K562 (cell line): ENCODE data around the gene HS3ST3A1. TPM values are rescaled to one million over a fixed set of nuclear protein-coding genes. Genes with fewer than 3 reads are reported as not detected.

Experiments used
- DMBX1 ChIP-seq: fragments of 250-450 bp; sonication (Bioruptor Pico); IDR thresholded peaks from 2 replicates; pipeline ENCODE4 v1.8.0; 2022; ENCODE audit warnings: inconsistent platforms, mild to moderate bottlenecking, moderate library complexity, borderline replicate concordance
- EP300 ChIP-seq: IDR thresholded peaks from 2 replicates; pipeline ENCODE4 v1.6.1; 2012; ENCODE audit warnings: low read length, improper control_type of control experiment
- KDM2B ChIP-seq: fragments of 250-450 bp; sonication (Bioruptor Pico); IDR thresholded peaks from 2 replicates; pipeline ENCODE4 v1.8.0; 2021; ENCODE audit warnings: mild to moderate bottlenecking, moderate library complexity
- MAZ ChIP-seq, 2 experiments: fragments of 450-650 bp in 1 of 2; sonication (generic) in 1 of 2; formaldehyde crosslinking; IDR thresholded peaks in 1 of 2; conservative IDR thresholded peaks in 1 of 2; 2 replicates each; pipeline versions ENCODE4 v1.4.0 to v1.5.0; 2020; ENCODE audit warnings: mild to moderate bottlenecking in 1 of 2, missing genetic modification reagents in 1 of 2
- ZNF143 ChIP-seq: sonication (generic); formaldehyde crosslinking; IDR thresholded peaks from 2 replicates; pipeline ENCODE4 v1.9.0; 2022; ENCODE audit warnings: mild to moderate bottlenecking, missing genetic modification reagents
- ZNF3 ChIP-seq: fragments of 250-450 bp; sonication (Bioruptor Pico); IDR thresholded peaks from 2 replicates; pipeline ENCODE4 v1.5.0; 2021; ENCODE audit warnings: mild to moderate bottlenecking, moderate library complexity
- ZSCAN32 ChIP-seq: fragments of 450-650 bp; formaldehyde crosslinking; IDR thresholded peaks from 2 replicates; pipeline ENCODE4 v1.4.0; 2020; ENCODE audit warnings: mild to moderate bottlenecking, moderate library complexity
- polyA plus RNA-seq, 8 experiments: library from polyadenylated mRNA; depleted of rRNA in 4 of 8; stranded (reverse) in 5 of 8; unstranded in 3 of 8; fragments of >200 nt; fragmentation: Nextera tagmentation in 2 of 8; fragmentation: Illumina TruSeq in 1 of 8; extraction: Ambion mirVana in 2 of 8; extraction: Trizol in 1 of 8; gene quantifications; 2 replicates each; pipeline versions ENCODE4 v1.2.1 to v1.2.3, GENCODE V29; 2011 to 2014; ENCODE audit warnings: inconsistent platforms in 1 of 8, missing spikeins in 1 of 8
- total RNA-seq, 7 experiments: library from RNA; depleted of rRNA in 6 of 7; stranded (reverse); fragments of >200 nt in 6 of 7; fragmentation: Illumina TruSeq in 2 of 7; extraction: Trizol in 2 of 7; gene quantifications; 2 replicates each; pipeline versions ENCODE4 v1.2.1 to v1.2.3, GENCODE V29; 2011 to 2021; ENCODE audit warnings: low replicate concordance in 1 of 7
- TF ChIP-seq, protein P1 (sequence below), 2 experiments: fragments of 450-650 bp in 1 of 2; sonication (generic) in 1 of 2; formaldehyde crosslinking in 1 of 2; IDR thresholded peaks; 2 replicates each; pipeline versions ENCODE4 v1.7.1 to v1.9.0; 2016 to 2022; ENCODE audit warnings: inconsistent platforms in 1 of 2, mild to moderate bottlenecking in 1 of 2, missing genetic modification reagents in 1 of 2
- TF ChIP-seq, protein P2 (sequence below), 2 experiments: fragments of 450-650 bp in 1 of 2; IDR thresholded peaks; 2 replicates each; pipeline ENCODE4 v1.6.1; 2011 to 2017; ENCODE audit warnings: low read depth in 2 of 2, antibody characterized with exemption in 1 of 2, borderline replicate concordance in 1 of 2, low read length in 1 of 2, mild to moderate bottlenecking in 1 of 2, mixed read lengths in 1 of 2; ENCODE audit not compliant: control insufficient read depth in 1 of 2
- TF ChIP-seq, protein P3 (sequence below): fragments of 450-650 bp; IDR thresholded peaks from 2 replicates; pipeline ENCODE4 v1.6.1; 2017; ENCODE audit warnings: mild to moderate bottlenecking, moderate library complexity
- TF ChIP-seq, protein P4 (sequence below): fragments of 450-650 bp; formaldehyde crosslinking; conservative IDR thresholded peaks from 2 replicates; pipeline ENCODE4 v1.4.0; 2022; ENCODE audit warnings: mild to moderate bottlenecking, missing genetic modification characterization

HS3ST3A1 gene
- total and polyA plus RNA-seq, 9 of the 15 experiments (the other 6 are each of a cell fraction or from before 2014, with no cell fraction given) = 0.25 to 14.8 (median 2.3) TPM

DNA sequence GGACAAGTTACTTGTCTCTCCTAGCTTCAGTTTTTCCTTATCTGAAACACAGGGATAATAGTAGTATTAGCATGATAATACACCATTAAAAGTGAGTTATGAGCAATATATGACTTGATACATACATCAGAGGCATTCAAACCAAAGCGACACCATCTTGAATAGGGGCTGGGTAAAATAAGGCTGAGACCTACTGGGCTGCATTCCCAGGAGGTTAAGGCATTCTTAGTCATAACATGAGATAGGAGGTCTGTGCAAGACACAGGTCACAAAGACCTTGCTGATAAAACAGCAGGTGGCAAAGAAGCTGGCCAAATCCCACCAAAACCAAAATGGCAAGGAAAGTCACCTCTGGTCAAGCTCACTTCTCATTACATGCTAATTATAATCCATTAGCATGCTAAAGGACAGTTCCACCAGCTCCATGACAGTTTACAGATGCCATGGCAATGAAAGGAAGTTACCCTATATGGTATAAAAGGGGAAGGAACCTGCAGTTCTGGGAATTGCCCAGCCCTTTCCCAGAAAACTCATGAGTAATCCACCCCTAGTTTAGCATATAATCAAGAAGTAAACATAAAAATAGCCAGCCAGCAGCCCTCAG lies 37.2 kb upstream of the HS3ST3A1 start (continued):
- TF ChIP-seq, protein P1, sequence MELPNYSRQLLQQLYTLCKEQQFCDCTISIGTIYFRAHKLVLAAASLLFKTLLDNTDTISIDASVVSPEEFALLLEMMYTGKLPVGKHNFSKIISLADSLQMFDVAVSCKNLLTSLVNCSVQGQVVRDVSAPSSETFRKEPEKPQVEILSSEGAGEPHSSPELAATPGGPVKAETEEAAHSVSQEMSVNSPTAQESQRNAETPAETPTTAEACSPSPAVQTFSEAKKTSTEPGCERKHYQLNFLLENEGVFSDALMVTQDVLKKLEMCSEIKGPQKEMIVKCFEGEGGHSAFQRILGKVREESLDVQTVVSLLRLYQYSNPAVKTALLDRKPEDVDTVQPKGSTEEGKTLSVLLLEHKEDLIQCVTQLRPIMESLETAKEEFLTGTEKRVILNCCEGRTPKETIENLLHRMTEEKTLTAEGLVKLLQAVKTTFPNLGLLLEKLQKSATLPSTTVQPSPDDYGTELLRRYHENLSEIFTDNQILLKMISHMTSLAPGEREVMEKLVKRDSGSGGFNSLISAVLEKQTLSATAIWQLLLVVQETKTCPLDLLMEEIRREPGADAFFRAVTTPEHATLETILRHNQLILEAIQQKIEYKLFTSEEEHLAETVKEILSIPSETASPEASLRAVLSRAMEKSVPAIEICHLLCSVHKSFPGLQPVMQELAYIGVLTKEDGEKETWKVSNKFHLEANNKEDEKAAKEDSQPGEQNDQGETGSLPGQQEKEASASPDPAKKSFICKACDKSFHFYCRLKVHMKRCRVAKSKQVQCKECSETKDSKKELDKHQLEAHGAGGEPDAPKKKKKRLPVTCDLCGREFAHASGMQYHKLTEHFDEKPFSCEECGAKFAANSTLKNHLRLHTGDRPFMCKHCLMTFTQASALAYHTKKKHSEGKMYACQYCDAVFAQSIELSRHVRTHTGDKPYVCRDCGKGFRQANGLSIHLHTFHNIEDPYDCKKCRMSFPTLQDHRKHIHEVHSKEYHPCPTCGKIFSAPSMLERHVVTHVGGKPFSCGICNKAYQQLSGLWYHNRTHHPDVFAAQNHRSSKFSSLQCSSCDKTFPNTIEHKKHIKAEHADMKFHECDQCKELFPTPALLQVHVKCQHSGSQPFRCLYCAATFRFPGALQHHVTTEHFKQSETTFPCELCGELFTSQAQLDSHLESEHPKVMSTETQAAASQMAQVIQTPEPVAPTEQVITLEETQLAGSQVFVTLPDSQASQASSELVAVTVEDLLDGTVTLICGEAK (IDR thresholded peaks at IDR 0.05) = no peak
- TF ChIP-seq, protein P1 (CRISPR knock-in tag; IDR thresholded peaks at IDR 0.05) = no peak
- TF ChIP-seq DMBX1 (CRISPR knock-in tag) = peak; percentile 87
- TF ChIP-seq ZNF143 (CRISPR knock-in tag) = no peak
- TF ChIP-seq EP300 = peak; percentile 35; the same call in 1 of the 2 replicates
- TF ChIP-seq, protein P2, sequence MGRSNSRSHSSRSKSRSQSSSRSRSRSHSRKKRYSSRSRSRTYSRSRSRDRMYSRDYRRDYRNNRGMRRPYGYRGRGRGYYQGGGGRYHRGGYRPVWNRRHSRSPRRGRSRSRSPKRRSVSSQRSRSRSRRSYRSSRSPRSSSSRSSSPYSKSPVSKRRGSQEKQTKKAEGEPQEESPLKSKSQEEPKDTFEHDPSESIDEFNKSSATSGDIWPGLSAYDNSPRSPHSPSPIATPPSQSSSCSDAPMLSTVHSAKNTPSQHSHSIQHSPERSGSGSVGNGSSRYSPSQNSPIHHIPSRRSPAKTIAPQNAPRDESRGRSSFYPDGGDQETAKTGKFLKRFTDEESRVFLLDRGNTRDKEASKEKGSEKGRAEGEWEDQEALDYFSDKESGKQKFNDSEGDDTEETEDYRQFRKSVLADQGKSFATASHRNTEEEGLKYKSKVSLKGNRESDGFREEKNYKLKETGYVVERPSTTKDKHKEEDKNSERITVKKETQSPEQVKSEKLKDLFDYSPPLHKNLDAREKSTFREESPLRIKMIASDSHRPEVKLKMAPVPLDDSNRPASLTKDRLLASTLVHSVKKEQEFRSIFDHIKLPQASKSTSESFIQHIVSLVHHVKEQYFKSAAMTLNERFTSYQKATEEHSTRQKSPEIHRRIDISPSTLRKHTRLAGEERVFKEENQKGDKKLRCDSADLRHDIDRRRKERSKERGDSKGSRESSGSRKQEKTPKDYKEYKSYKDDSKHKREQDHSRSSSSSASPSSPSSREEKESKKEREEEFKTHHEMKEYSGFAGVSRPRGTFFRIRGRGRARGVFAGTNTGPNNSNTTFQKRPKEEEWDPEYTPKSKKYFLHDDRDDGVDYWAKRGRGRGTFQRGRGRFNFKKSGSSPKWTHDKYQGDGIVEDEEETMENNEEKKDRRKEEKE (IDR thresholded peaks at IDR 0.05; ENCODE audit: borderline replicate concordance in 1 of 2, control insufficient read depth in 1 of 2, low read depth in 2 of 2, low read length in 1 of 2) = no peak
- TF ChIP-seq, protein P3, sequence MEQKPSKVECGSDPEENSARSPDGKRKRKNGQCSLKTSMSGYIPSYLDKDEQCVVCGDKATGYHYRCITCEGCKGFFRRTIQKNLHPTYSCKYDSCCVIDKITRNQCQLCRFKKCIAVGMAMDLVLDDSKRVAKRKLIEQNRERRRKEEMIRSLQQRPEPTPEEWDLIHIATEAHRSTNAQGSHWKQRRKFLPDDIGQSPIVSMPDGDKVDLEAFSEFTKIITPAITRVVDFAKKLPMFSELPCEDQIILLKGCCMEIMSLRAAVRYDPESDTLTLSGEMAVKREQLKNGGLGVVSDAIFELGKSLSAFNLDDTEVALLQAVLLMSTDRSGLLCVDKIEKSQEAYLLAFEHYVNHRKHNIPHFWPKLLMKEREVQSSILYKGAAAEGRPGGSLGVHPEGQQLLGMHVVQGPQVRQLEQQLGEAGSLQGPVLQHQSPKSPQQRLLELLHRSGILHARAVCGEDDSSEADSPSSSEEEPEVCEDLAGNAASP = no peak
- TF ChIP-seq MAZ (CRISPR knock-in tag; conservative IDR thresholded peaks at IDR 0.05 in 1 of 2, IDR thresholded peaks at IDR 0.05 in 1 of 2) = peak in 1 of 2 experiments; percentile 82; a peak in 2 of 4 replicates
- no peak for TF ChIP-seq ZNF3 (CRISPR knock-in tag)
- TF ChIP-seq ZSCAN32 (CRISPR knock-in tag) = 0 out of 2 replicates have a peak, but pooled peaks have one; percentile 55
- no peak for TF ChIP-seq KDM2B (CRISPR knock-in tag)
- TF ChIP-seq, protein P4, sequence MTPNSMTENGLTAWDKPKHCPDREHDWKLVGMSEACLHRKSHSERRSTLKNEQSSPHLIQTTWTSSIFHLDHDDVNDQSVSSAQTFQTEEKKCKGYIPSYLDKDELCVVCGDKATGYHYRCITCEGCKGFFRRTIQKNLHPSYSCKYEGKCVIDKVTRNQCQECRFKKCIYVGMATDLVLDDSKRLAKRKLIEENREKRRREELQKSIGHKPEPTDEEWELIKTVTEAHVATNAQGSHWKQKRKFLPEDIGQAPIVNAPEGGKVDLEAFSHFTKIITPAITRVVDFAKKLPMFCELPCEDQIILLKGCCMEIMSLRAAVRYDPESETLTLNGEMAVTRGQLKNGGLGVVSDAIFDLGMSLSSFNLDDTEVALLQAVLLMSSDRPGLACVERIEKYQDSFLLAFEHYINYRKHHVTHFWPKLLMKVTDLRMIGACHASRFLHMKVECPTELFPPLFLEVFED (CRISPR knock-in tag) = peak; percentile 82; the same call in 1 of the 2 replicates
